HepG2 (cell line): ENCODE results near the gene ARIH2. TPM values are rescaled to one million over a fixed set of nuclear protein-coding genes. Genes with fewer than 3 reads are reported as not detected.

ENCODE experiments used
- ATAC-seq: fragments of 200-7000 bp; cut with Tn5 transposase; 3 replicates; pipeline ENCODE4 v1.9.1; 2020; ENCODE audit warnings: mild to moderate bottlenecking, moderate library complexity
- BruUV-seq: library from RNA; stranded (reverse); fragments of 400-500 nt; replicated peaks from 2 replicates; lab custom pipeline; 2021; lab: Mats Ljungman, UMichigan
- CTCF ChIA-PET: fragments of 300-600 bp; formaldehyde crosslinking; extraction: SDS; loops from one replicate; lab custom pipeline; 2021; ENCODE audit warnings: low total read pairs, inconsistent platforms, low intra/inter-chr PET ratio; lab: Yijun Ruan, JAX
- POLR2A ChIA-PET: fragments of 350-600 bp; sonication (Branson Sonifier 250); formaldehyde crosslinking; loops from one replicate; lab custom pipeline; 2020; ENCODE audit warnings: antibody characterized with exemption, inconsistent platforms; lab: Yijun Ruan, JAX
- DNase-seq: peaks from one replicate; pipeline ENCODE4 v3.0.0-alpha.2; 2015; ENCODE audit warnings: low spot score
- FAIRE-seq: peaks from 3 replicates; lab custom pipeline; 2011; peaks lifted over from hg19 to GRCh38; lab: Jason Lieb, UNC
- H2AFZ ChIP-seq: one replicate; pipeline ENCODE4 v1.6.1; 2011; ENCODE audit warnings: low read length, inconsistent platforms
- H3K27ac ChIP-seq: fragments of 300-600 bp; 3 replicates; pipeline ENCODE4 v1.8.0; 2011; ENCODE audit warnings: mixed run types, mild to moderate bottlenecking, mixed read lengths, low read length, inconsistent platforms; ENCODE audit not compliant: insufficient read depth; ENCODE audit errors: extremely low read length
- H3K27me3 ChIP-seq, 2 experiments: fragments of 200-600 bp in 1 of 2; 2 replicates in 1 of 2; 3 replicates in 1 of 2; pipeline versions ENCODE4 v1.6.0 to v1.8.0; 2011; ENCODE audit warnings: low read length in 2 of 2, mild to moderate bottlenecking in 2 of 2, moderate library complexity in 2 of 2, inconsistent platforms in 1 of 2; ENCODE audit not compliant: insufficient read depth in 2 of 2, control insufficient read depth in 1 of 2
- H3K36me3 ChIP-seq, 2 experiments: fragments of 200-600 bp in 1 of 2; replicated peaks in 1 of 2; 2 replicates in 1 of 2; 3 replicates in 1 of 2; pipeline versions ENCODE4 v1.5.1 to v1.8.0; 2011; ENCODE audit warnings: low read length in 2 of 2, inconsistent platforms in 1 of 2; ENCODE audit not compliant: insufficient read depth in 2 of 2, control insufficient read depth in 1 of 2
- H3K4me1 ChIP-seq: 2 replicates; pipeline ENCODE4 v1.5.1; 2012; ENCODE audit warnings: low read length, inconsistent platforms; ENCODE audit not compliant: insufficient read depth
- H3K4me2 ChIP-seq: 2 replicates; pipeline ENCODE4 v1.6.0; 2011; ENCODE audit warnings: low read depth, low read length, inconsistent platforms
- H3K4me3 ChIP-seq, 3 experiments: fragments of 200-600 bp in 1 of 3; sonication (generic), shearing (Covaris generic) in 1 of 3; replicated peaks in 1 of 3; 2 replicates each; pipeline ENCODE4 v1.5.1; 2011 to 2016; ENCODE audit warnings: low read length in 3 of 3, inconsistent platforms in 2 of 3, low read depth in 2 of 3, mild to moderate bottlenecking in 2 of 3, control low read depth in 1 of 3, mixed read lengths in 1 of 3; ENCODE audit not compliant: insufficient read depth in 1 of 3
- H3K79me2 ChIP-seq: one replicate; pipeline ENCODE4 v1.6.1; 2011; ENCODE audit warnings: low read length, inconsistent platforms; ENCODE audit not compliant: insufficient read depth
- H3K9ac ChIP-seq: 2 replicates; pipeline ENCODE4 v1.6.0; 2011; ENCODE audit warnings: mild to moderate bottlenecking, low read depth, low read length, inconsistent platforms; ENCODE audit not compliant: insufficient read depth
- H3K9me3 ChIP-seq: 2 replicates; pipeline ENCODE4 v1.5.1; 2012; ENCODE audit warnings: mild to moderate bottlenecking, low read length
- H4K20me1 ChIP-seq: 2 replicates; pipeline ENCODE4 v1.6.0; 2011; ENCODE audit warnings: inconsistent platforms, mild to moderate bottlenecking, low read length, moderate library complexity; ENCODE audit not compliant: insufficient read depth
- AGO2 ChIP-seq: fragments of 200-400 bp; formaldehyde crosslinking; optimal IDR thresholded peaks from 2 replicates; pipeline ENCODE3; 2017; ENCODE audit warnings: mild to moderate bottlenecking, low read depth, low read length, moderate library complexity
- CHD4 ChIP-seq: fragments of 200-600 bp; sonication (generic); IDR thresholded peaks from 2 replicates; pipeline ENCODE4 v1.7.0; 2017; ENCODE audit warnings: mild to moderate bottlenecking, low read length, borderline replicate concordance
- RNF2 ChIP-seq: fragments of 450-650 bp; conservative IDR thresholded peaks from 2 replicates; pipeline ENCODE4 v1.6.1; 2016; ENCODE audit warnings: low read depth
- SMAD9 ChIP-seq: sonication (generic); formaldehyde crosslinking; IDR thresholded peaks from 2 replicates; pipeline ENCODE4 v1.5.1; 2020; ENCODE audit warnings: mild to moderate bottlenecking, missing genetic modification reagents
- ZBTB40 ChIP-seq, 2 experiments: fragments of 450-650 bp in 1 of 2; sonication (generic) in 1 of 2; formaldehyde crosslinking in 1 of 2; IDR thresholded peaks; 2 replicates each; pipeline versions ENCODE4 v1.6.1 to v1.8.0; 2016 to 2022; ENCODE audit warnings: antibody characterized with exemption in 1 of 2, mild to moderate bottlenecking in 1 of 2, missing genetic modification reagents in 1 of 2
- ZBTB44 ChIP-seq: sonication (generic); formaldehyde crosslinking; IDR thresholded peaks from 2 replicates; pipeline ENCODE4 v1.4.0; 2020; ENCODE audit warnings: missing genetic modification reagents
- ZNF260 ChIP-seq: sonication (generic); formaldehyde crosslinking; IDR thresholded peaks from 2 replicates; pipeline ENCODE4 v1.4.0; 2020; ENCODE audit warnings: missing genetic modification reagents, low read depth, mild to moderate bottlenecking, borderline replicate concordance
- ZNF33B ChIP-seq: sonication (generic); formaldehyde crosslinking; IDR thresholded peaks from 2 replicates; pipeline ENCODE4 v1.5.1; 2020; ENCODE audit warnings: mild to moderate bottlenecking, missing genetic modification reagents
- ZNF639 ChIP-seq: conservative IDR thresholded peaks from 2 replicates; pipeline ENCODE4 v1.6.1; 2018; ENCODE audit warnings: missing genetic modification reagents
- ZNF788 ChIP-seq: sonication (generic); formaldehyde crosslinking; IDR thresholded peaks from 2 replicates; pipeline ENCODE4 v1.5.0; 2020; ENCODE audit warnings: mild to moderate bottlenecking, missing genetic modification reagents, borderline replicate concordance
- WGBS: methylation state at CpG from one replicate; pipeline ENCODE4 v1.1.6; 2017; ENCODE audit warnings: low lambda C conversion rate; 5-methylcytosine and 5-hydroxymethylcytosine counted together
- in situ Hi-C: cut with HindIII; loops from 2 replicates; pipeline ENCODE4 v1.10.0; 2017; ENCODE audit warnings: low pct_unique_long_range_greater_than_20kb; ENCODE audit not compliant: extremely low pct_ligation_motif_present
- intact Hi-C: fragments of 100-400 bp; cut with micrococcal nuclease; formaldehyde crosslinking; loops from one replicate; pipeline ENCODE4 v1.10.0; 2022; ENCODE audit not compliant: unreplicated experiment
- polyA plus RNA-seq, 8 experiments: library from polyadenylated mRNA; depleted of rRNA in 3 of 8; stranded (reverse) in 7 of 8; unstranded in 1 of 8; fragments of >200 nt; fragmentation: Illumina TruSeq in 4 of 8; extraction: Trizol in 4 of 8; gene quantifications; 2 replicates each; pipeline versions ENCODE4 v1.2.1 to v1.2.3, GENCODE V29; 2011 to 2016; ENCODE audit warnings: low read depth in 4 of 8, missing spikeins in 1 of 8, mixed read lengths in 1 of 8; ENCODE audit not compliant: insufficient read depth in 1 of 8
- total RNA-seq, 5 experiments: library from RNA; depleted of rRNA; stranded (reverse); fragments of >200 nt; fragmentation: Illumina TruSeq; extraction: Trizol; gene quantifications; 2 replicates each; pipeline ENCODE4 v1.2.3, GENCODE V29; 2016; ENCODE audit warnings: low read depth in 1 of 5

The ARIH2 gene
- total and polyA plus RNA-seq, 2 of the 13 experiments (the other 11 are each of a cell fraction or from before 2014, with no cell fraction given), result 64.8 to 83.3 TPM

GRCh38 chr3:49015072-49015471 is 96.4 kb downstream of the ARIH2 start:
- BruUV-seq, result no TSS peak
- peaks cover 23% of the 10 kb centered on the region for H3K4me1 ChIP-seq
- POLR2A ChIA-PET, result interaction anchor here (1.7 to 12.8 kb wide), 3 partner anchors 7 to 14 kb away, joined by 8 to 280 read pairs (median 10); partner anchors contain the start of genes DALRD3, IMPDH2, NDUFAF3 and WDR6
- H2AFZ ChIP-seq, result no peak overlapping the region
- H3K36me3 ChIP-seq, result peaks cover 20 to 48% of the 10 kb centered on the region in 2 experiments
- H3K9ac ChIP-seq, result no peak overlapping the region
- peaks cover 21% of the 10 kb centered on the region for H3K79me2 ChIP-seq
- intact Hi-C loops (loop anchor here (2.0 kb wide), 1 partner anchor 28 kb away; no protein-coding TSS in a partner anchor), in situ Hi-C loops (no loop called here)
- FAIRE-seq (no peak), DNase-seq (no peak), ATAC-seq (no peak)
- 90% methylated on average over 8 of the region's 8 CpGs for WGBS
- TF ChIP-seq AGO2 (peak; percentile 82), ZNF639 (CRISPR knock-in tag) (no peak), ZNF33B (no peak), RNF2 (no peak), ZBTB40 (IDR thresholded peaks at IDR 0.05) (no peak), ZBTB40 (CRISPR knock-in tag; IDR thresholded peaks at IDR 0.05) (0 out of 2 replicates have a peak, but pooled peaks have one; percentile 20), ZNF260 (CRISPR knock-in tag) (no peak), SMAD9 (CRISPR knock-in tag) (no peak), ZNF788 (0 out of 2 replicates have a peak, but pooled peaks have one; percentile 40), ZBTB44 (no peak), CHD4 (no peak)
- no peaks in the 10 kb centered on the region for H3K9me3 ChIP-seq
- no peak overlapping the region for H3K4me2 ChIP-seq
- no peaks in the 10 kb centered on the region for H3K27me3 ChIP-seq
- no peak overlapping the region for H3K27ac ChIP-seq
- peaks cover 26% of the 10 kb centered on the region; the same call in 1 of the 2 replicates for H4K20me1 ChIP-seq
- no peak overlapping the region for H3K4me3 ChIP-seq
- CTCF ChIA-PET, result interaction anchor here (1.5 kb wide), 1 partner anchor 27 kb away, joined by 12 read pairs; no protein-coding TSS in a partner anchor
